Measurements from ENCODE around the gene EFHC2. TPM values are rescaled to one million over a fixed set of nuclear protein-coding genes. Genes with fewer than 3 reads are reported as not detected.

The EFHC2 gene
- total and polyA plus RNA-seq, 4 donors: 0.08 to 0.56 TPM; not detected in 2

DNA sequence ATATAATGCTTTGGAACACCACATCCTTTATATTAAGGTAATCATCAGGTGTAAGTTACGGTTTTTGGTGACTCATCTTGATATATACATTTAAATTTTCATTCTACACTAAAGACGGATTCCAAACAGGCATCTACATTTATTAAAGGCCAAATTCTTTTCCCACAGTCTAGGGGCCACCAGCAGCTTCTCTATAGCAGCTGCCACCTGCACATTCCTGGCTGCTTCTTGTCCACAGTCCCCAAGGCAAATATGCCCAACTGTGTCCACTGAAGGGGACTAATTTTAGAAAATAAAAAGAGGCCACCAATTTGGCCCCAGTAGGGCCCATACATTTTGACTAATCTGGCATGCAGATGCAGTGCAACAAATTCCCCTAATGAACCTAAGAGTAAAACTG is 96.6 kb downstream of the EFHC2 start:
- no peak overlapping the region for H3K4me3 ChIP-seq (ENCODE audit: low read depth in 1 of 3, low read length in 3 of 3)
- 90% methylated on average over 2 of the region's 2 CpGs for WGBS

DNA sequence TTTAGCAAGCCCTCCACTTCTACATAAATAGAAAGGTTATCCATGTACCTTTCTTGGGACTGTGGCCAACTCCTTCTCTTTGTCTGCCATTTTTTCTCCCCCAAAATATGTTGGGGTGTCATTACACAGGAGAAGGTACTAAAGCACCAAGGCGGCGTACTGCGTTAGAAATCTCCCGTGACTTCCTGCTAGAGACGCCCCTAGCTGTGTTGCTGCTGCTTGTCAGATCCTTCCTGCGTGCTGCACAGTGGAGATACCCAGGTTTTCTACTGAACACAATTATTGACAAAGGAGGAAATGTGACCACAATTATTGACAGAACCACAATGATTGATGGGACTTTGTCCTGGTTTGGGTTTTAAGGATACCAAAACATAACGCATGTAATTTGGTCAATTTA is 97.7 kb downstream of the EFHC2 start:
- Histone ChIP-seq H3K27ac (ENCODE audit: low read depth in 1 of 2, low read length in 2 of 2) (no peak overlapping the region), H3K9ac (ENCODE audit: low read depth in 1 of 2, low read length in 2 of 2) (no peak overlapping the region), H3K4me3 (ENCODE audit: low read depth in 1 of 3, low read length in 3 of 3) (no peak overlapping the region), H3K36me3 (ENCODE audit: control insufficient read depth in 4 of 4, insufficient read depth in 3 of 4, low read depth in 1 of 4, low read length in 3 of 4) (no peaks in the 10 kb centered on the region), H3K9me3 (ENCODE audit: control insufficient read depth in 4 of 4, low read length in 3 of 4) (no peaks in the 10 kb centered on the region), H3K4me1 (ENCODE audit: control insufficient read depth in 4 of 4, insufficient read depth in 4 of 4, low read length in 3 of 4) (no peaks in the 10 kb centered on the region), H3K27me3 (ENCODE audit: control insufficient read depth in 4 of 4, insufficient read depth in 4 of 4, low read length in 3 of 4) (no peaks in the 10 kb centered on the region)
- TF ChIP-seq RAD21 (IDR thresholded peaks at IDR 0.05) (no peak), HNF4A (conservative IDR thresholded peaks at IDR 0.05) (no peak), NR2F2 (IDR thresholded peaks at IDR 0.05) (no peak), HNF4G (IDR thresholded peaks at IDR 0.05) (no peak), TAF1 (conservative IDR thresholded peaks at IDR 0.05) (no peak)
- TF ChIP-seq, protein P1, sequence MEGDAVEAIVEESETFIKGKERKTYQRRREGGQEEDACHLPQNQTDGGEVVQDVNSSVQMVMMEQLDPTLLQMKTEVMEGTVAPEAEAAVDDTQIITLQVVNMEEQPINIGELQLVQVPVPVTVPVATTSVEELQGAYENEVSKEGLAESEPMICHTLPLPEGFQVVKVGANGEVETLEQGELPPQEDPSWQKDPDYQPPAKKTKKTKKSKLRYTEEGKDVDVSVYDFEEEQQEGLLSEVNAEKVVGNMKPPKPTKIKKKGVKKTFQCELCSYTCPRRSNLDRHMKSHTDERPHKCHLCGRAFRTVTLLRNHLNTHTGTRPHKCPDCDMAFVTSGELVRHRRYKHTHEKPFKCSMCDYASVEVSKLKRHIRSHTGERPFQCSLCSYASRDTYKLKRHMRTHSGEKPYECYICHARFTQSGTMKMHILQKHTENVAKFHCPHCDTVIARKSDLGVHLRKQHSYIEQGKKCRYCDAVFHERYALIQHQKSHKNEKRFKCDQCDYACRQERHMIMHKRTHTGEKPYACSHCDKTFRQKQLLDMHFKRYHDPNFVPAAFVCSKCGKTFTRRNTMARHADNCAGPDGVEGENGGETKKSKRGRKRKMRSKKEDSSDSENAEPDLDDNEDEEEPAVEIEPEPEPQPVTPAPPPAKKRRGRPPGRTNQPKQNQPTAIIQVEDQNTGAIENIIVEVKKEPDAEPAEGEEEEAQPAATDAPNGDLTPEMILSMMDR (IDR thresholded peaks at IDR 0.05; ENCODE audit: low read depth, low read length, missing input control): no peak
- TF ChIP-seq, protein P2, sequence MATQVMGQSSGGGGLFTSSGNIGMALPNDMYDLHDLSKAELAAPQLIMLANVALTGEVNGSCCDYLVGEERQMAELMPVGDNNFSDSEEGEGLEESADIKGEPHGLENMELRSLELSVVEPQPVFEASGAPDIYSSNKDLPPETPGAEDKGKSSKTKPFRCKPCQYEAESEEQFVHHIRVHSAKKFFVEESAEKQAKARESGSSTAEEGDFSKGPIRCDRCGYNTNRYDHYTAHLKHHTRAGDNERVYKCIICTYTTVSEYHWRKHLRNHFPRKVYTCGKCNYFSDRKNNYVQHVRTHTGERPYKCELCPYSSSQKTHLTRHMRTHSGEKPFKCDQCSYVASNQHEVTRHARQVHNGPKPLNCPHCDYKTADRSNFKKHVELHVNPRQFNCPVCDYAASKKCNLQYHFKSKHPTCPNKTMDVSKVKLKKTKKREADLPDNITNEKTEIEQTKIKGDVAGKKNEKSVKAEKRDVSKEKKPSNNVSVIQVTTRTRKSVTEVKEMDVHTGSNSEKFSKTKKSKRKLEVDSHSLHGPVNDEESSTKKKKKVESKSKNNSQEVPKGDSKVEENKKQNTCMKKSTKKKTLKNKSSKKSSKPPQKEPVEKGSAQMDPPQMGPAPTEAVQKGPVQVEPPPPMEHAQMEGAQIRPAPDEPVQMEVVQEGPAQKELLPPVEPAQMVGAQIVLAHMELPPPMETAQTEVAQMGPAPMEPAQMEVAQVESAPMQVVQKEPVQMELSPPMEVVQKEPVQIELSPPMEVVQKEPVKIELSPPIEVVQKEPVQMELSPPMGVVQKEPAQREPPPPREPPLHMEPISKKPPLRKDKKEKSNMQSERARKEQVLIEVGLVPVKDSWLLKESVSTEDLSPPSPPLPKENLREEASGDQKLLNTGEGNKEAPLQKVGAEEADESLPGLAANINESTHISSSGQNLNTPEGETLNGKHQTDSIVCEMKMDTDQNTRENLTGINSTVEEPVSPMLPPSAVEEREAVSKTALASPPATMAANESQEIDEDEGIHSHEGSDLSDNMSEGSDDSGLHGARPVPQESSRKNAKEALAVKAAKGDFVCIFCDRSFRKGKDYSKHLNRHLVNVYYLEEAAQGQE (IDR thresholded peaks at IDR 0.05): no peak
- DNase-seq (ENCODE audit: low spot score): no peak
- WGBS: 56% methylated on average over 7 of the region's 7 CpGs

More for the DNA sequence above, 96.6 kb downstream of the EFHC2 start:
- Histone ChIP-seq H3K9me3 (ENCODE audit: control insufficient read depth in 4 of 4, low read length in 3 of 4) (no peaks in the 10 kb centered on the region), H3K9ac (ENCODE audit: low read depth in 1 of 2, low read length in 2 of 2) (no peak overlapping the region), H3K4me1 (ENCODE audit: control insufficient read depth in 4 of 4, insufficient read depth in 4 of 4, low read length in 3 of 4) (no peaks in the 10 kb centered on the region), H3K27me3 (ENCODE audit: control insufficient read depth in 4 of 4, insufficient read depth in 4 of 4, low read length in 3 of 4) (no peaks in the 10 kb centered on the region), H3K27ac (ENCODE audit: low read depth in 1 of 2, low read length in 2 of 2) (no peak overlapping the region), H3K36me3 (ENCODE audit: control insufficient read depth in 4 of 4, insufficient read depth in 3 of 4, low read depth in 1 of 4, low read length in 3 of 4) (no peaks in the 10 kb centered on the region)
- no peak for TF ChIP-seq RAD21 (IDR thresholded peaks at IDR 0.05)
- TF ChIP-seq, protein P2 (IDR thresholded peaks at IDR 0.05): no peak
- TF ChIP-seq JUND (IDR thresholded peaks at IDR 0.05): no peak
- no peak for TF ChIP-seq FOXA1 (IDR thresholded peaks at IDR 0.05)
- TF ChIP-seq EGR1 (IDR thresholded peaks at IDR 0.05; ENCODE audit: low read depth in 2 of 2): no peak
- TF ChIP-seq, protein P3, sequence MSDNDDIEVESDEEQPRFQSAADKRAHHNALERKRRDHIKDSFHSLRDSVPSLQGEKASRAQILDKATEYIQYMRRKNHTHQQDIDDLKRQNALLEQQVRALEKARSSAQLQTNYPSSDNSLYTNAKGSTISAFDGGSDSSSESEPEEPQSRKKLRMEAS (IDR thresholded peaks at IDR 0.05): no peak
- TF ChIP-seq FOXA2 (IDR thresholded peaks at IDR 0.05): no peak
- TF ChIP-seq YY1 (IDR thresholded peaks at IDR 0.05): no peak
- TF ChIP-seq TAF1 (conservative IDR thresholded peaks at IDR 0.05): no peak
- TF ChIP-seq HNF4A (conservative IDR thresholded peaks at IDR 0.05): no peak
- TF ChIP-seq, protein P4, sequence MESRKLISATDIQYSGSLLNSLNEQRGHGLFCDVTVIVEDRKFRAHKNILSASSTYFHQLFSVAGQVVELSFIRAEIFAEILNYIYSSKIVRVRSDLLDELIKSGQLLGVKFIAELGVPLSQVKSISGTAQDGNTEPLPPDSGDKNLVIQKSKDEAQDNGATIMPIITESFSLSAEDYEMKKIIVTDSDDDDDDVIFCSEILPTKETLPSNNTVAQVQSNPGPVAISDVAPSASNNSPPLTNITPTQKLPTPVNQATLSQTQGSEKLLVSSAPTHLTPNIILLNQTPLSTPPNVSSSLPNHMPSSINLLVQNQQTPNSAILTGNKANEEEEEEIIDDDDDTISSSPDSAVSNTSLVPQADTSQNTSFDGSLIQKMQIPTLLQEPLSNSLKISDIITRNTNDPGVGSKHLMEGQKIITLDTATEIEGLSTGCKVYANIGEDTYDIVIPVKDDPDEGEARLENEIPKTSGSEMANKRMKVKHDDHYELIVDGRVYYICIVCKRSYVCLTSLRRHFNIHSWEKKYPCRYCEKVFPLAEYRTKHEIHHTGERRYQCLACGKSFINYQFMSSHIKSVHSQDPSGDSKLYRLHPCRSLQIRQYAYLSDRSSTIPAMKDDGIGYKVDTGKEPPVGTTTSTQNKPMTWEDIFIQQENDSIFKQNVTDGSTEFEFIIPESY (IDR thresholded peaks at IDR 0.05): no peak
- no peak for TF ChIP-seq RXRA (IDR thresholded peaks at IDR 0.05)
- TF ChIP-seq HNF4G (IDR thresholded peaks at IDR 0.05): no peak
- no peak for DNase-seq (ENCODE audit: low spot score)

All from liver (tissue), 9 donors.